ENCODE measurements around the gene GNAT1. TPM values are rescaled to one million over a fixed set of nuclear protein-coding genes. Genes with fewer than 3 reads are reported as not detected.

GNAT1 gene
- total and polyA plus RNA-seq, 2 of the 13 experiments (the other 11 are each of a cell fraction or from before 2014, with no cell fraction given) = 0.15 TPM; not detected in 1

DNA sequence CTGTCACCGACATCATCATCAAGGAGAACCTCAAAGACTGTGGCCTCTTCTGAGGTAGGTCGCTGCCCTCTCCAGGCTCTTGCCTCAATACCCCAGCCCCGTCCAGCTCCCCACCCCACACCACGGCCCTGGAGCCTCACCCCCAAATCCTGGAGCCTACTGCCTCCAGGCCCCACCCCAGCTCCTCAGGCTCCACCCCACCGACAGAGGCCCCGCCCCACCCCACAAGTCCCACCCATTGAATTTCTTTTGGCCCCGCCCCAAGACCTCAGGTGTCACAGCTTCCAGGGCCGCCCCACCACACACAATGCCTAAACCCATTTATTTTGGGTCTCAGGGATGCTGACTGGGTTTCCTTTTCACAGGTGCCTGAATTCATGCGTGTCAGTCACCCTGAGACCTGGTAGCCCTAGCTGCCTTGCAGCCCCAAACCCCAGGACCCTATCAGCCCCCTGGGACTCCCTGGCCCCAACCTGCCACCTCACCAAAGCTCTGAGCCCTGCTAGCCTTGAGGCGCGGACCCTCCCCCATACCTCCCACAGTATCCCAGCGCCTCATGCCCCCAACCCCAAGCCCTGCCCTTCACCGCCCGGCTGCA, 3.6 kb downstream of the GNAT1 start:
- Histone ChIP-seq H3K9me3 (ENCODE audit: low read length) (no peaks in the 10 kb centered on the region), H3K4me3 (replicated peaks in 1 of 3; ENCODE audit: insufficient read depth in 1 of 3, low read depth in 2 of 3, low read length in 3 of 3) (peak overlapping the region; percentile 28 to 70 (median 35)), H3K4me1 (ENCODE audit: insufficient read depth, low read length) (peaks cover 54% of the 10 kb centered on the region), H3K4me2 (ENCODE audit: low read depth, low read length) (peak overlapping the region; percentile 91), H3K27ac (ENCODE audit: extremely low read length, insufficient read depth, low read length) (peak overlapping the region; percentile 97), H2AFZ (ENCODE audit: low read length) (no peak overlapping the region), H3K36me3 (replicated peaks in 1 of 2; ENCODE audit: control insufficient read depth in 1 of 2, insufficient read depth in 2 of 2, low read length in 2 of 2) (no peaks in the 10 kb centered on the region), H3K9ac (ENCODE audit: insufficient read depth, low read depth, low read length) (peak overlapping the region; percentile 82), H3K27me3 (ENCODE audit: control insufficient read depth in 1 of 2, insufficient read depth in 2 of 2, low read length in 2 of 2) (no peaks in the 10 kb centered on the region), H4K20me1 (ENCODE audit: insufficient read depth, low read length) (peaks cover 4% of the 10 kb centered on the region), H3K79me2 (ENCODE audit: insufficient read depth, low read length) (no peaks in the 10 kb centered on the region)
- in situ Hi-C loops (cut with HindIII; ENCODE audit: extremely low pct_ligation_motif_present, low pct_unique_long_range_greater_than_20kb) (loop anchor here (5.0 to 10.0 kb wide), 2 partner anchors 32 to 80 kb away; partner anchors contain the start of gene LSMEM2), intact Hi-C loops (cut with micrococcal nuclease; ENCODE audit: unreplicated experiment) (loop anchor here (1.0 to 5.0 kb wide), 3 partner anchors 15 to 77 kb away; no protein-coding TSS in a partner anchor)
- CTCF ChIA-PET (ENCODE audit: low intra/inter-chr PET ratio, low total read pairs) = interaction anchor here (1.1 to 4.8 kb wide), 5 partner anchors 10 to 76 kb away, joined by 4 to 265 read pairs (median 5); partner anchors contain the start of gene SLC38A3
- FAIRE-seq = no peak
- BruUV-seq (replicated peaks) = no TSS peak
- peak; percentile 52 for DNase-seq (ENCODE audit: low spot score)
- POLR2A ChIA-PET = interaction anchor here (0.9 to 4.0 kb wide), 28 partner anchors 13 to 350 kb away, joined by 3 to 844 read pairs (median 6); partner anchors contain the start of genes GNAI2, HYAL1, HYAL3 and IFRD2
- WGBS (ENCODE audit: low lambda C conversion rate) = 12% methylated on average over 12 of the region's 14 CpGs
- peak; percentile 19 for ATAC-seq
- TF ChIP-seq SPEN (CRISPR knock-in tag; IDR thresholded peaks at IDR 0.05; ENCODE audit: low read depth) (no peak; the same call in 1 of the 2 replicates), MAFG (CRISPR knock-in tag; IDR thresholded peaks at IDR 0.05) (no peak), HOXD1 (CRISPR knock-in tag; IDR thresholded peaks at IDR 0.05) (no peak), KAT8 (CRISPR knock-in tag; IDR thresholded peaks at IDR 0.05) (no peak), ZBTB1 (CRISPR knock-in tag; IDR thresholded peaks at IDR 0.05; ENCODE audit: borderline replicate concordance) (no peak), ZNF333 (CRISPR knock-in tag; IDR thresholded peaks at IDR 0.05; ENCODE audit: borderline replicate concordance) (0 out of 2 replicates have a peak, but pooled peaks have one; percentile 7), ZNF543 (CRISPR knock-in tag; IDR thresholded peaks at IDR 0.05) (no peak), ZNF30 (CRISPR knock-in tag; IDR thresholded peaks at IDR 0.05) (no peak), ZNF331 (CRISPR knock-in tag; IDR thresholded peaks at IDR 0.05) (no peak), ZNF20 (CRISPR knock-in tag; IDR thresholded peaks at IDR 0.05) (no peak), U2AF2 (IDR thresholded peaks at IDR 0.05; ENCODE audit: low read depth, low read length) (no peak)
- TF ChIP-seq, protein P1, sequence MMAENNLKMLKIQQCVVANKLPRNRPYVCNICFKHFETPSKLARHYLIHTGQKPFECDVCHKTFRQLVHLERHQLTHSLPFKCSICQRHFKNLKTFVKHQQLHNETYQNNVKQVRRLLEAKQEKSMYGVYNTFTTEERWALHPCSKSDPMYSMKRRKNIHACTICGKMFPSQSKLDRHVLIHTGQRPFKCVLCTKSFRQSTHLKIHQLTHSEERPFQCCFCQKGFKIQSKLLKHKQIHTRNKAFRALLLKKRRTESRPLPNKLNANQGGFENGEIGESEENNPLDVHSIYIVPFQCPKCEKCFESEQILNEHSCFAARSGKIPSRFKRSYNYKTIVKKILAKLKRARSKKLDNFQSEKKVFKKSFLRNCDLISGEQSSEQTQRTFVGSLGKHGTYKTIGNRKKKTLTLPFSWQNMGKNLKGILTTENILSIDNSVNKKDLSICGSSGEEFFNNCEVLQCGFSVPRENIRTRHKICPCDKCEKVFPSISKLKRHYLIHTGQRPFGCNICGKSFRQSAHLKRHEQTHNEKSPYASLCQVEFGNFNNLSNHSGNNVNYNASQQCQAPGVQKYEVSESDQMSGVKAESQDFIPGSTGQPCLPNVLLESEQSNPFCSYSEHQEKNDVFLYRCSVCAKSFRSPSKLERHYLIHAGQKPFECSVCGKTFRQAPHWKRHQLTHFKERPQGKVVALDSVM (CRISPR knock-in tag; IDR thresholded peaks at IDR 0.05) = peak; percentile 14; the same call in 1 of the 2 replicates
- TF ChIP-seq, protein P2, sequence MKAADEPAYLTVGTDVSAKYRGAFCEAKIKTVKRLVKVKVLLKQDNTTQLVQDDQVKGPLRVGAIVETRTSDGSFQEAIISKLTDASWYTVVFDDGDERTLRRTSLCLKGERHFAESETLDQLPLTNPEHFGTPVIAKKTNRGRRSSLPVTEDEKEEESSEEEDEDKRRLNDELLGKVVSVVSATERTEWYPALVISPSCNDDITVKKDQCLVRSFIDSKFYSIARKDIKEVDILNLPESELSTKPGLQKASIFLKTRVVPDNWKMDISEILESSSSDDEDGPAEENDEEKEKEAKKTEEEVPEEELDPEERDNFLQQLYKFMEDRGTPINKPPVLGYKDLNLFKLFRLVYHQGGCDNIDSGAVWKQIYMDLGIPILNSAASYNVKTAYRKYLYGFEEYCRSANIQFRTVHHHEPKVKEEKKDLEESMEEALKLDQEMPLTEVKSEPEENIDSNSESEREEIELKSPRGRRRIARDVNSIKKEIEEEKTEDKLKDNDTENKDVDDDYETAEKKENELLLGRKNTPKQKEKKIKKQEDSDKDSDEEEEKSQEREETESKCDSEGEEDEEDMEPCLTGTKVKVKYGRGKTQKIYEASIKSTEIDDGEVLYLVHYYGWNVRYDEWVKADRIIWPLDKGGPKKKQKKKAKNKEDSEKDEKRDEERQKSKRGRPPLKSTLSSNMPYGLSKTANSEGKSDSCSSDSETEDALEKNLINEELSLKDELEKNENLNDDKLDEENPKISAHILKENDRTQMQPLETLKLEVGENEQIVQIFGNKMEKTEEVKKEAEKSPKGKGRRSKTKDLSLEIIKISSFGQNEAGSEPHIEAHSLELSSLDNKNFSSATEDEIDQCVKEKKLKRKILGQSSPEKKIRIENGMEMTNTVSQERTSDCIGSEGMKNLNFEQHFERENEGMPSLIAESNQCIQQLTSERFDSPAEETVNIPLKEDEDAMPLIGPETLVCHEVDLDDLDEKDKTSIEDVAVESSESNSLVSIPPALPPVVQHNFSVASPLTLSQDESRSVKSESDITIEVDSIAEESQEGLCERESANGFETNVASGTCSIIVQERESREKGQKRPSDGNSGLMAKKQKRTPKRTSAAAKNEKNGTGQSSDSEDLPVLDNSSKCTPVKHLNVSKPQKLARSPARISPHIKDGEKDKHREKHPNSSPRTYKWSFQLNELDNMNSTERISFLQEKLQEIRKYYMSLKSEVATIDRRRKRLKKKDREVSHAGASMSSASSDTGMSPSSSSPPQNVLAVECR (CRISPR knock-in tag; IDR thresholded peaks at IDR 0.05; ENCODE audit: borderline replicate concordance) = no peak
- TF ChIP-seq, protein P3, sequence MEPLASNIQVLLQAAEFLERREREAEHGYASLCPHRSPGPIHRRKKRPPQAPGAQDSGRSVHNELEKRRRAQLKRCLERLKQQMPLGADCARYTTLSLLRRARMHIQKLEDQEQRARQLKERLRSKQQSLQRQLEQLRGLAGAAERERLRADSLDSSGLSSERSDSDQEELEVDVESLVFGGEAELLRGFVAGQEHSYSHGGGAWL (CRISPR knock-in tag; IDR thresholded peaks at IDR 0.05) = no peak
- TF ChIP-seq, protein P4, sequence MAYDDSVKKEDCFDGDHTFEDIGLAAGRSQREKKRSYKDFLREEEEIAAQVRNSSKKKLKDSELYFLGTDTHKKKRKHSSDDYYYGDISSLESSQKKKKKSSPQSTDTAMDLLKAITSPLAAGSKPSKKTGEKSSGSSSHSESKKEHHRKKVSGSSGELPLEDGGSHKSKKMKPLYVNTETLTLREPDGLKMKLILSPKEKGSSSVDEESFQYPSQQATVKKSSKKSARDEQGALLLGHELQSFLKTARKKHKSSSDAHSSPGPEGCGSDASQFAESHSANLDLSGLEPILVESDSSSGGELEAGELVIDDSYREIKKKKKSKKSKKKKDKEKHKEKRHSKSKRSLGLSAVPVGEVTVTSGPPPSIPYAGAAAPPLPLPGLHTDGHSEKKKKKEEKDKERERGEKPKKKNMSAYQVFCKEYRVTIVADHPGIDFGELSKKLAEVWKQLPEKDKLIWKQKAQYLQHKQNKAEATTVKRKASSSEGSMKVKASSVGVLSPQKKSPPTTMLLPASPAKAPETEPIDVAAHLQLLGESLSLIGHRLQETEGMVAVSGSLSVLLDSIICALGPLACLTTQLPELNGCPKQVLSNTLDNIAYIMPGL (CRISPR knock-in tag; IDR thresholded peaks at IDR 0.05; ENCODE audit: borderline replicate concordance in 1 of 2, low read depth in 1 of 2) = peak in 1 of 2 experiments; percentile 5; a peak in 1 of 4 replicates

Data from HepG2 (cell line).